Breast epithelium (tissue), 3 donors: ENCODE measurements around the gene RNF150.

ENCODE experiments used
- CTCF ChIP-seq, 3 donors: fragments of 450-650 bp; IDR thresholded peaks; one replicate each; pipeline ENCODE4 v1.5.1; 2016 to 2017; ENCODE audit warnings: antibody characterized with exemption in 3 of 3, mild to moderate bottlenecking in 3 of 3, moderate library complexity in 3 of 3
- POLR2A ChIP-seq: fragments of 450-650 bp; IDR thresholded peaks from one replicate; pipeline ENCODE4 v1.6.1; 2016; ENCODE audit warnings: antibody characterized with exemption, mild to moderate bottlenecking, moderate library complexity
- POLR2AphosphoS5 ChIP-seq, 3 donors: sonication (generic); formaldehyde crosslinking; IDR thresholded peaks; one replicate each; pipeline ENCODE4 v1.6.1; 2017; ENCODE audit warnings: antibody characterized with exemption in 3 of 3

- TF ChIP-seq CTCF (IDR thresholded peaks at IDR 0.05) (no peak), POLR2AphosphoS5 (IDR thresholded peaks at IDR 0.05) (no peak), POLR2A (no peak)
Observed at GRCh38 chr4:141102367-141102766, 30.9 kb downstream of the RNF150 start.
